Ishikawa (cell line): Measurements from ENCODE around the gene MIPOL1.

Experiments used
- CEBPB ChIP-seq: IDR thresholded peaks from 2 replicates; pipeline ENCODE4 v1.6.1; 2012
- EGR1 ChIP-seq: IDR thresholded peaks from 2 replicates; pipeline ENCODE4 v1.6.1; 2012
- EP300 ChIP-seq: IDR thresholded peaks from 2 replicates; pipeline ENCODE4 v1.6.1; 2012; ENCODE audit warnings: borderline replicate concordance
- FOXM1 ChIP-seq: IDR thresholded peaks from 2 replicates; pipeline ENCODE4 v1.6.1; 2012; ENCODE audit warnings: low read depth, borderline replicate concordance
- NFIC ChIP-seq: IDR thresholded peaks from 2 replicates; pipeline ENCODE4 v1.6.1; 2012
- RAD21 ChIP-seq: IDR thresholded peaks from 2 replicates; pipeline ENCODE4 v1.6.1; 2012; ENCODE audit warnings: low read depth
- TAF1 ChIP-seq: IDR thresholded peaks from 2 replicates; pipeline ENCODE4 v1.6.1; 2012; ENCODE audit warnings: low read depth, mild to moderate bottlenecking
- TCF12 ChIP-seq: IDR thresholded peaks from 2 replicates; pipeline ENCODE4 v1.6.1; 2012; ENCODE audit warnings: low read depth
- YY1 ChIP-seq: IDR thresholded peaks from 2 replicates; pipeline ENCODE4 v1.6.1; 2012; ENCODE audit warnings: low read depth
- ZBTB7A ChIP-seq: IDR thresholded peaks from 2 replicates; pipeline ENCODE4 v1.6.1; 2012; ENCODE audit warnings: low read depth
- TF ChIP-seq, protein P1 (sequence below): IDR thresholded peaks from 2 replicates; pipeline ENCODE4 v1.6.1; 2012; ENCODE audit warnings: low read depth, mild to moderate bottlenecking
- TF ChIP-seq, protein P2 (sequence below): IDR thresholded peaks from 2 replicates; pipeline ENCODE4 v1.6.1; 2012
- TF ChIP-seq, protein P3 (sequence below): IDR thresholded peaks from 2 replicates; pipeline ENCODE4 v1.6.1; 2012

DNA sequence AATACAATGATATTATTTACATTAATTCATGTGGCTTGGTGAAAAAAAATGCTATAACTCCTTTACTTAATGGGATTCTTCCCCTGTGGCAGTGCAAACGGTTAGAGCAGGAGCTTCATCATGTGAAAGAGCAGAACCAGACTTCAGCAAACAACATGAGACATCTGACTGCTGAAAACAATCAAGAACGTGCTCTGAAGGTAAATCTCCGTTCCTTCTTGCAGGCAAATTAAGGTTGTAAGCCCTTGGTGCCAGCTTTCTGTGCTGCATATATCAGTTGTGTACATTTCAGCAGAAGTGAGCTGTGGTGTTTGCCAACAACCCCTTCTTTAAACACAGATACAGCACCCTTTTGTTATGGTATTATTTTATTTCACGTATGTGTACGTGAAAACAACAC, 171.7 kb downstream of the MIPOL1 start:
- TF ChIP-seq, protein P1, sequence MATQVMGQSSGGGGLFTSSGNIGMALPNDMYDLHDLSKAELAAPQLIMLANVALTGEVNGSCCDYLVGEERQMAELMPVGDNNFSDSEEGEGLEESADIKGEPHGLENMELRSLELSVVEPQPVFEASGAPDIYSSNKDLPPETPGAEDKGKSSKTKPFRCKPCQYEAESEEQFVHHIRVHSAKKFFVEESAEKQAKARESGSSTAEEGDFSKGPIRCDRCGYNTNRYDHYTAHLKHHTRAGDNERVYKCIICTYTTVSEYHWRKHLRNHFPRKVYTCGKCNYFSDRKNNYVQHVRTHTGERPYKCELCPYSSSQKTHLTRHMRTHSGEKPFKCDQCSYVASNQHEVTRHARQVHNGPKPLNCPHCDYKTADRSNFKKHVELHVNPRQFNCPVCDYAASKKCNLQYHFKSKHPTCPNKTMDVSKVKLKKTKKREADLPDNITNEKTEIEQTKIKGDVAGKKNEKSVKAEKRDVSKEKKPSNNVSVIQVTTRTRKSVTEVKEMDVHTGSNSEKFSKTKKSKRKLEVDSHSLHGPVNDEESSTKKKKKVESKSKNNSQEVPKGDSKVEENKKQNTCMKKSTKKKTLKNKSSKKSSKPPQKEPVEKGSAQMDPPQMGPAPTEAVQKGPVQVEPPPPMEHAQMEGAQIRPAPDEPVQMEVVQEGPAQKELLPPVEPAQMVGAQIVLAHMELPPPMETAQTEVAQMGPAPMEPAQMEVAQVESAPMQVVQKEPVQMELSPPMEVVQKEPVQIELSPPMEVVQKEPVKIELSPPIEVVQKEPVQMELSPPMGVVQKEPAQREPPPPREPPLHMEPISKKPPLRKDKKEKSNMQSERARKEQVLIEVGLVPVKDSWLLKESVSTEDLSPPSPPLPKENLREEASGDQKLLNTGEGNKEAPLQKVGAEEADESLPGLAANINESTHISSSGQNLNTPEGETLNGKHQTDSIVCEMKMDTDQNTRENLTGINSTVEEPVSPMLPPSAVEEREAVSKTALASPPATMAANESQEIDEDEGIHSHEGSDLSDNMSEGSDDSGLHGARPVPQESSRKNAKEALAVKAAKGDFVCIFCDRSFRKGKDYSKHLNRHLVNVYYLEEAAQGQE: no peak
- no peak for TF ChIP-seq TAF1
- TF ChIP-seq, protein P2, sequence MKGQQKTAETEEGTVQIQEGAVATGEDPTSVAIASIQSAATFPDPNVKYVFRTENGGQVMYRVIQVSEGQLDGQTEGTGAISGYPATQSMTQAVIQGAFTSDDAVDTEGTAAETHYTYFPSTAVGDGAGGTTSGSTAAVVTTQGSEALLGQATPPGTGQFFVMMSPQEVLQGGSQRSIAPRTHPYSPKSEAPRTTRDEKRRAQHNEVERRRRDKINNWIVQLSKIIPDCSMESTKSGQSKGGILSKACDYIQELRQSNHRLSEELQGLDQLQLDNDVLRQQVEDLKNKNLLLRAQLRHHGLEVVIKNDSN: no peak
- no peak for TF ChIP-seq CEBPB
- no peak for TF ChIP-seq NFIC
- TF ChIP-seq FOXM1: no peak
- TF ChIP-seq, protein P3, sequence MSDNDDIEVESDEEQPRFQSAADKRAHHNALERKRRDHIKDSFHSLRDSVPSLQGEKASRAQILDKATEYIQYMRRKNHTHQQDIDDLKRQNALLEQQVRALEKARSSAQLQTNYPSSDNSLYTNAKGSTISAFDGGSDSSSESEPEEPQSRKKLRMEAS: no peak
- TF ChIP-seq RAD21: no peak
- no peak for TF ChIP-seq EGR1
- TF ChIP-seq ZBTB7A: no peak
- TF ChIP-seq EP300: no peak
- no peak for TF ChIP-seq TCF12
- no peak for TF ChIP-seq YY1
